T-helper 1 cell treated with Interleukin-12 subunit alpha and Interleukin-12 subunit beta and Interleukin-4 antibody, amounts not matched to agents 30 μg/mL and 1 μg/mL, for 36 hours (primary cell): Measurements from ENCODE around the gene TLR9.

Experiments
- H3K27ac Mint-ChIP-seq: one replicate; pipeline ENCODE4 v1.8.0; 2021; ENCODE audit warnings: mild to moderate bottlenecking, mixed read lengths
- H3K27me3 Mint-ChIP-seq: one replicate; pipeline ENCODE4 v1.8.0; 2021; ENCODE audit warnings: low read depth, mixed read lengths
- H3K36me3 Mint-ChIP-seq: one replicate; pipeline ENCODE4 v1.8.0; 2021; ENCODE audit warnings: low read depth, mixed read lengths
- H3K4me1 Mint-ChIP-seq: one replicate; pipeline ENCODE4 v1.8.0; 2021; ENCODE audit warnings: low read depth, mixed read lengths
- H3K4me3 Mint-ChIP-seq: one replicate; pipeline ENCODE4 v1.8.0; 2021; ENCODE audit warnings: mild to moderate bottlenecking, moderate library complexity, mixed read lengths
- H3K9me3 Mint-ChIP-seq: one replicate; pipeline ENCODE4 v1.8.0; 2021; ENCODE audit warnings: mixed read lengths

The TLR9 gene

GRCh38 chr3:52218937-52219650, 6.4 kb downstream of the TLR9 start:
- Mint-ChIP-seq H3K9me3 (no peaks in the 10 kb centered on the region), H3K27ac (peak overlapping the region; percentile 42), H3K27me3 (no peaks in the 10 kb centered on the region), H3K4me1 (peaks cover 66% of the 10 kb centered on the region), H3K4me3 (no peak overlapping the region), H3K36me3 (peaks cover 21% of the 10 kb centered on the region)

DNA sequence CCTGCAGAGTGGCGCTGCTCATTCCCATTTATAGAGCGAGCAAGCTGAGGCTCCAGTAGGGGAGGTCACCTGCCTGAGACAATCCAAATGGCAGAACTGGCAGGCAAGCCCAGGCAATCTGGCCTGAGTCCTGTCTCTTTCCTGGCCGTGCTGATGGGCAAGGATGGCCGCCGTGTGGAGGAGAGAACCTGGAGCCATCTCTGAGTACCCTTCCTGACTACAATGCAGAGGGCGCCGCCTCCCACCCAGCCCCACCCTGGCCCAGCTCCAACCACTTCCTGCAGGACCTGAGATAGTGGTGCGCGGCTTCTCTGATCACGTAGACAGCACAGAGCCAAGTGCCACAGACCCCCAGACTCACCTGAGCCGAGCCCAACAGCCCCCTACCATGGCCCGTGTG, 7.0 kb downstream of the TLR9 start:
- H3K9me3 Mint-ChIP-seq = no peaks in the 10 kb centered on the region
- H3K4me1 Mint-ChIP-seq = peaks cover 62% of the 10 kb centered on the region
- H3K27me3 Mint-ChIP-seq = no peaks in the 10 kb centered on the region
- H3K4me3 Mint-ChIP-seq = peak overlapping the region; percentile 25
- peaks cover 24% of the 10 kb centered on the region for H3K36me3 Mint-ChIP-seq
- H3K27ac Mint-ChIP-seq = peak overlapping the region; percentile 50

GRCh38 chr3:52218026-52218425, 7.4 kb downstream of the TLR9 start:
- H3K4me1 Mint-ChIP-seq = peaks cover 58% of the 10 kb centered on the region
- peaks cover 23% of the 10 kb centered on the region for H3K36me3 Mint-ChIP-seq
- no peaks in the 10 kb centered on the region for H3K9me3 Mint-ChIP-seq
- H3K27me3 Mint-ChIP-seq = no peaks in the 10 kb centered on the region
- peak overlapping the region; percentile 89 for H3K27ac Mint-ChIP-seq
- H3K4me3 Mint-ChIP-seq = peak overlapping the region; percentile 25

- no peaks in the 10 kb centered on the region for H3K9me3 Mint-ChIP-seq
- H3K4me3 Mint-ChIP-seq = peak overlapping the region; percentile 48
- H3K27me3 Mint-ChIP-seq = no peaks in the 10 kb centered on the region
- H3K27ac Mint-ChIP-seq = peak overlapping the region; percentile 89
- H3K36me3 Mint-ChIP-seq = peaks cover 29% of the 10 kb centered on the region
- H3K4me1 Mint-ChIP-seq = peaks cover 54% of the 10 kb centered on the region
These were observed 8.0 kb downstream of the TLR9 start for GRCh38 chr3:52217409-52217805.

DNA sequence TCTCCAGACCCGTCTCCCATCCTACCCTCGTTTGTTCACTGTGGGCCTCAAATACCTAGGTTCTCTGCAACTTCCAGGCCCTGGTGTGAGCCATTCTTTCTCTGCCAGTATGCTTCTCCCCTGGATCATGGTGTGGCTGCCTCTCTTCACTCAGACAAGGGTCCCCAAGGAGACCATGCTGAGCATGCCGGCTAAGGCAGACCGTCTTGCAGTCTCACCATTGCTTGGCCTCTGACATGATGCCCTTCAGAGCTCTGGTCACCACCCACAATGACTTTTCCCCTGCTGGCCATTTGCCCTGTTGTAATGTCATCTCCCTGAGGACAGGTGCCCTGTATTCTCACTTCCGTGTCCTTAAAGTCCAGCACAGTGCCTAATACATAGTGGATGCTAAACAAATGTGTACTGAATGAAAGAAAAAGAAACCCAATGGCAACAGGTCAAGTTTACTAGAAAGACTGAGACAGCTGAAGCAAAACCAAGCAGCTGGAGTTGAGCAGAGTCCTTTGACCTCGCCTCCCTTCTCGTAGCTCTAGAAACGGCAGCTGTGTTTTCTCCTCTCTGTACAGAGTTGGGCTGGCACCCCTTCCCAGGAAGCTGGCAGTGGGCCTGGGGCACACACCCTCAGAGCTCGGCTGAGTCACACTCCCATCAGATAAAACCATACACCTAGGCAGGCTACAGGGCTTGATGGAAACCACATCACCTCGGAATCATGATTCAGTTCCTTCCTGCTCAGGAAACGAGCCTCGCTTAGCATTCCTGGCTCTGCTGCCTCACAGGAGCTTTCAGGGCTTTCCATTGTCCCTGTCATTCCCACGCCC, 8.6 kb downstream of the TLR9 start:
- H3K36me3 Mint-ChIP-seq = peaks cover 35% of the 10 kb centered on the region
- no peaks in the 10 kb centered on the region for H3K27me3 Mint-ChIP-seq
- H3K4me1 Mint-ChIP-seq = peaks cover 48% of the 10 kb centered on the region
- no peaks in the 10 kb centered on the region for H3K9me3 Mint-ChIP-seq
- H3K27ac Mint-ChIP-seq = peak overlapping the region; percentile 89
- H3K4me3 Mint-ChIP-seq = peak overlapping the region; percentile 56

DNA sequence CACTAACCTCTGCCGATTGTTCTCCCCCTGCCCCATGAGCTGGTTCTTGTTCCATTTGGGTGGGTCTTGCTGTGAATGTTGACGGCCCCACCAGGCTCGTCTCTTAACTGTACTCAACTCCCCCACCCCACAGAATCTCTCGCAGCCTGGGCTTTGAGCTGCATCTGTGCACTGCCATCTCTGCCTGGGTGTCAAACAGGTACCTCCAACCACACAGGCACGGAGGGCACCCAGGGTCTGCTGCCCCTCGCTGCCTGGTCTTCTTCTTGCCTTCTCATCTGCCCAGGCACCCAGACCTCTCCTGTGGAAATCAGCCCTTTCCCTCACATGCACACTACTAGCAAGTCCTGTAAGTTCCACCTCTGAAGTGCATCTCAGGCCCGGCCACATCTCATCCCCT, 10.1 kb downstream of the TLR9 start:
- H3K27me3 Mint-ChIP-seq = no peaks in the 10 kb centered on the region
- no peaks in the 10 kb centered on the region for H3K9me3 Mint-ChIP-seq
- peaks cover 43% of the 10 kb centered on the region for H3K4me1 Mint-ChIP-seq
- H3K27ac Mint-ChIP-seq = peak overlapping the region; percentile 79
- no peak overlapping the region for H3K4me3 Mint-ChIP-seq
- H3K36me3 Mint-ChIP-seq = peaks cover 38% of the 10 kb centered on the region

DNA sequence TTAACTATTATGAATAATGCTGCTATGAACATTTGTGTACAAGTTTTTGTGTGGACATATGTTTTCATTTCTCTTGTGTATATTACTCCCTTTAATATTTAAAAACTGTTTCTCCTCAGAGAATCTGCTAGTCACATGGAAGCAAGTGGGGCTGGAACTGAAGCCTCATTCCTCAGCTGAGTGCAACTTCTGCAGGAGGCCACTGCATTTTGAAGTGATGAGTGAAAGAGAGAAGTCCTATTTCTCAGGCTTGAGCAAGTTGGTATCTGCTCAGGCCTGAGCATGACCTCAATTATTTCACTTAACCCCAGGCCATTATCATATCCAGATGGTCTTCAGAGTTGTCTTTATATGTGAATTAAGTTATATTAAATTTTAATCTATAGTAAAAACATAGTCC, 11.5 kb downstream of the TLR9 start:
- no peak overlapping the region for H3K4me3 Mint-ChIP-seq
- peaks cover 37% of the 10 kb centered on the region for H3K4me1 Mint-ChIP-seq
- no peaks in the 10 kb centered on the region for H3K9me3 Mint-ChIP-seq
- H3K27ac Mint-ChIP-seq = no peak overlapping the region
- H3K27me3 Mint-ChIP-seq = no peaks in the 10 kb centered on the region
- peaks cover 50% of the 10 kb centered on the region for H3K36me3 Mint-ChIP-seq

GRCh38 chr3:52213005-52213404, 12.4 kb downstream of the TLR9 start:
- Mint-ChIP-seq H3K9me3 (no peaks in the 10 kb centered on the region), H3K27me3 (no peaks in the 10 kb centered on the region), H3K4me1 (peaks cover 29% of the 10 kb centered on the region), H3K4me3 (no peak overlapping the region), H3K27ac (no peak overlapping the region), H3K36me3 (peaks cover 55% of the 10 kb centered on the region)

DNA sequence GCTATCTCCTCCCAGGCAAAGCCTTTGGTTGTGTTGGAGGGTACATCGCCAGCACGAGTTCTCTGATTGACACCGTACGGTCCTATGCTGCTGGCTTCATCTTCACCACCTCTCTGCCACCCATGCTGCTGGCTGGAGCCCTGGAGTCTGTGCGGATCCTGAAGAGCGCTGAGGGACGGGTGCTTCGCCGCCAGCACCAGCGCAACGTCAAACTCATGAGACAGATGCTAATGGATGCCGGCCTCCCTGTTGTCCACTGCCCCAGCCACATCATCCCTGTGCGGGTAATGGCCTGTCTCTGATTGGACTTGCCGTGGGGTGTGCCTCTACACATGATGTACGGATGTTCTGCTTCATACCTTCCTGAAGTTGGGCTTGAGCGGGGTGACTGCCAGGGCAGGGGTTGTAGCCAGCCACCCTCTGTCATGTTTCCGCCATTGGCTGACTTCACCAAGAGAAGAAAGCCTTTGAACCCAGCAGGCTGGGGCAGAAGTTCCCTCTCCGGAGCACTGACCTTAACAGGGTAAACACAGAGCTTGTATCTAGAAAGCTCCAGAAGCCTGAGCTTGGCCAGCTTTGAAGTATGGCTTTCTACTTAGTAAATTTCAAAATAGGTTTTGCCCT, 14.1 kb downstream of the TLR9 start:
- no peak overlapping the region for H3K4me3 Mint-ChIP-seq
- peaks cover 66% of the 10 kb centered on the region for H3K36me3 Mint-ChIP-seq

GRCh38 chr3:52210550-52211046, 14.8 kb downstream of the TLR9 start:
- no peak overlapping the region for H3K27ac Mint-ChIP-seq
- H3K36me3 Mint-ChIP-seq = peaks cover 72% of the 10 kb centered on the region
- H3K9me3 Mint-ChIP-seq = no peaks in the 10 kb centered on the region
- peaks cover 10% of the 10 kb centered on the region for H3K4me1 Mint-ChIP-seq
- H3K27me3 Mint-ChIP-seq = no peaks in the 10 kb centered on the region
- H3K4me3 Mint-ChIP-seq = no peak overlapping the region

More for the DNA sequence above, 14.1 kb downstream of the TLR9 start:
- Mint-ChIP-seq H3K27me3 (no peaks in the 10 kb centered on the region), H3K9me3 (no peaks in the 10 kb centered on the region), H3K4me1 (peaks cover 12% of the 10 kb centered on the region), H3K27ac (no peak overlapping the region)

- Mint-ChIP-seq H3K4me3 (no peak overlapping the region), H3K9me3 (no peaks in the 10 kb centered on the region), H3K36me3 (peaks cover 72% of the 10 kb centered on the region), H3K4me1 (peaks cover 5% of the 10 kb centered on the region), H3K27me3 (no peaks in the 10 kb centered on the region), H3K27ac (no peak overlapping the region)
These were observed 15.4 kb downstream of the TLR9 start for GRCh38 chr3:52210037-52210436.

DNA sequence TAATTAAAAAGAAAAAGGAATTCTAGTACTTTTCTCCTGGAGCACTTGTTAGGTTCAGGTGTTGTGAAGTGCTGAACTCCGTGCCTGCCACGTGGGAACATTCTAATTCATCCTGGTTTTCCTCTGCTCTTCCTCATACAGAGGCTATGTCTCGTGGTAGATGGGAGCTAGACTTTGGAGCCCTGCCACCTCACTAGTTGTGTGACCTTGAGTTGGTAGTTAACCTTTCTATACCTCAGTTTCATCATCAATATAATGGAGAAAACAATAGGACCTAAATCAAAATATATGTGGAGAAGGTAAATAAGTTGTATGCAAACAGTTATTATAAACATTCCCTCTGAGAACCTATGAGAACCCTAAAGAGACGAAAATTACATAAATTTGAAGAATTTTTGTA, 16.9 kb downstream of the TLR9 start:
- Mint-ChIP-seq H3K27ac (no peak overlapping the region), H3K27me3 (no peaks in the 10 kb centered on the region), H3K36me3 (peaks cover 71% of the 10 kb centered on the region), H3K4me3 (no peak overlapping the region), H3K4me1 (peaks cover 10% of the 10 kb centered on the region), H3K9me3 (no peaks in the 10 kb centered on the region)

DNA sequence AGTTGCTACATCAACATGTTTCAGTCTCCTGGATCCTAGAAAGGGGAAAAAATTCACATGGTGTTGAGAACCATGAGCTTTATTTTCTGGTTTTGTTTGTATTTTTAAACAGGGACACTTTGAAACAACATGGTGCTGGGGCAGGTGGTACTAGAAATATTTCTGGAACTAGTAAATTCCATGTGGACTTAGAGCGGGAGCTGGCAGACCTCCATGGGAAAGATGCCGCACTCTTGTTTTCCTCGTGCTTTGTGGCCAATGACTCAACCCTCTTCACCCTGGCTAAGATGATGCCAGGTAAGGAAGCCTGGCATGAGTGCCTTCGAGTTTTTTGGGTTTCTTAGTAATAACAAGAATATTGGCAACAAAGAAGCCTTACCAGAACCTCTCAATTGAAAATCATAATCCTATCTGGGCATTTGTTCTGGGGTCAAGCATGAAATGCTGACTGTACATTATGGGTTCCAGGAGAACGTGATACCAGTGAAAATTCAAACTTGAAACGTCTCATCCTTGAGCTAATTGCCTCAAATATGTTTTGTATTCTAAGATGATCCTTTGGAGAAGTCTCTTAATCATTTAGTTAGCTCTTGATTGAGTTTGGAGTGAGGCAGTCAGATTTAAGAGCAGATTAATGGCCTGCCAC, 19.6 kb downstream of the TLR9 start:
- H3K27me3 Mint-ChIP-seq = no peaks in the 10 kb centered on the region
- H3K4me3 Mint-ChIP-seq = no peak overlapping the region
- peaks cover 71% of the 10 kb centered on the region for H3K36me3 Mint-ChIP-seq
- H3K27ac Mint-ChIP-seq = no peak overlapping the region
- H3K4me1 Mint-ChIP-seq = peaks cover 29% of the 10 kb centered on the region
- H3K9me3 Mint-ChIP-seq = no peaks in the 10 kb centered on the region

DNA sequence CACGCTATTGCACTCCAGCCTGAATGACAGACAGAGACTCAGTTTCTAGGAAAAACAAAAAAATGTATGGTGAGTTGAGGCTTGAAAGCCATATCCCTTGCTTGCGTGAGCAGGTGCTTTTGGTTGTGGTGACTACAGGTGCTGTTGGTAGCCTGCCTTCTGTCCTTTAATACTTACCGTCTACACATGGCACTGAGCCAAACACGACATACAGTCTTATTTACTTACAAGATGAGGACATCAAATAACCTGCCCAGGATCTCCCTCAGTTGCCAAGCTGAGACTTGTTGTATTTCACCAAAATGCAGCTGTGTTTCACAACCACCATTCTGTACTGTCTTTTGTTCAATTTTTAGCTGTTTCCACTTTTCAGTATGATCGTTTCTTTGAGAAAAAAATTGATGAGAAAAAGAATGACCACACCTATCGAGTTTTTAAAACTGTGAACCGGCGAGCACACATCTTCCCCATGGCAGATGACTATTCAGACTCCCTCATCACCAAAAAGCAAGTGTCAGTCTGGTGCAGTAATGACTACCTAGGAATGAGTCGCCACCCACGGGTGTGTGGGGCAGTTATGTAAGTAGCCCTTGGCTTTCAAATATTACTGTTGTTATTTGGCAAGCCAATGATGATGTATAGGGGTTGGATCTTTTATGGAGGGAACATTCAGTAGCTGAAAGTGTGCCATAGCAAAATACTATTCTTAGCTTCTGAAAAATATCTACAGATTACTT, 20.9 kb downstream of the TLR9 start:
- Mint-ChIP-seq H3K4me3 (no peak overlapping the region), H3K9me3 (no peaks in the 10 kb centered on the region), H3K27ac (no peak overlapping the region), H3K36me3 (peaks cover 69% of the 10 kb centered on the region), H3K27me3 (no peaks in the 10 kb centered on the region), H3K4me1 (peaks cover 34% of the 10 kb centered on the region)
